SU-DHL-6 (cell line): ENCODE data around the gene CASK.

Experiments used
- EZH2phosphoT487 ChIP-seq: fragments of 200-600 bp; sonication (generic), shearing (Covaris generic); conservative IDR thresholded peaks from 2 replicates; pipeline ENCODE4 v1.6.1; 2018; ENCODE audit warnings: mild to moderate bottlenecking, antibody characterized with exemption, low read length, moderate library complexity, mixed read lengths
- TF ChIP-seq, protein P1 (sequence below): fragments of 200-600 bp; sonication (generic); IDR thresholded peaks from one replicate; pipeline ENCODE4 v1.5.1; 2017; ENCODE audit warnings: antibody characterized with exemption, mild to moderate bottlenecking, low read length, moderate library complexity; ENCODE audit not compliant: insufficient read depth, poor library complexity, severe bottlenecking

GRCh38 chrX:41519468-41519867, 403.9 kb downstream of the CASK start:
- TF ChIP-seq, protein P1, sequence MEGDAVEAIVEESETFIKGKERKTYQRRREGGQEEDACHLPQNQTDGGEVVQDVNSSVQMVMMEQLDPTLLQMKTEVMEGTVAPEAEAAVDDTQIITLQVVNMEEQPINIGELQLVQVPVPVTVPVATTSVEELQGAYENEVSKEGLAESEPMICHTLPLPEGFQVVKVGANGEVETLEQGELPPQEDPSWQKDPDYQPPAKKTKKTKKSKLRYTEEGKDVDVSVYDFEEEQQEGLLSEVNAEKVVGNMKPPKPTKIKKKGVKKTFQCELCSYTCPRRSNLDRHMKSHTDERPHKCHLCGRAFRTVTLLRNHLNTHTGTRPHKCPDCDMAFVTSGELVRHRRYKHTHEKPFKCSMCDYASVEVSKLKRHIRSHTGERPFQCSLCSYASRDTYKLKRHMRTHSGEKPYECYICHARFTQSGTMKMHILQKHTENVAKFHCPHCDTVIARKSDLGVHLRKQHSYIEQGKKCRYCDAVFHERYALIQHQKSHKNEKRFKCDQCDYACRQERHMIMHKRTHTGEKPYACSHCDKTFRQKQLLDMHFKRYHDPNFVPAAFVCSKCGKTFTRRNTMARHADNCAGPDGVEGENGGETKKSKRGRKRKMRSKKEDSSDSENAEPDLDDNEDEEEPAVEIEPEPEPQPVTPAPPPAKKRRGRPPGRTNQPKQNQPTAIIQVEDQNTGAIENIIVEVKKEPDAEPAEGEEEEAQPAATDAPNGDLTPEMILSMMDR: no peak
- TF ChIP-seq EZH2phosphoT487: no peak
